ENCODE data around the gene DNAJC16.

DNAJC16 gene

GRCh38 chr1:15618655-15619525 is 92.2 kb downstream of the DNAJC16 start:
- FAIRE-seq (no peak), DNase-seq (ENCODE audit: insufficient read length) (no peak)
- no peak for TF ChIP-seq POLR2A (IDR thresholded peaks at IDR 0.05; ENCODE audit: low read depth, low read length)
- TF ChIP-seq TAF1 (IDR thresholded peaks at IDR 0.05; ENCODE audit: borderline replicate concordance, low read depth, low read length) = no peak
- TF ChIP-seq POLR2AphosphoS5 (IDR thresholded peaks at IDR 0.05; ENCODE audit: low read depth, low read length) = no peak

DNA sequence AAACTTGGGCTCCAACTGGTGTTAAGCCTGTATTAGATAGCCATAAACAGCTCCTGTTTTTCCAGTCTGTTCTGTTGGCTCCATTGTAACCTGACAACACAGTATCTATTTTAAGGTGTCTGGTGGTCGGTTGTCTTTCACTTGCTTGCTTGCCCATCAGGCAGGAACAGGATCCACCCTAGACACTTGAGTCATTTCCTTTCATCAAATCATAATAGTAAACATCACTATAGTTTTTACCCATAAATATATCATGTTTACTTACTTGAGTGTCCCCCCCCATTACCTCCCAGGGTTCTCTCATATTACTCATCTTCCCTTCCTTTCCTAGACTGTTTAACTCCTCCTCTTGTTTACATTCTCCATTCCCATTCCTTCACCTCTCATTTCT is 93.5 kb downstream of the DNAJC16 start:
- FAIRE-seq = no peak
- TF ChIP-seq POLR2A (IDR thresholded peaks at IDR 0.05; ENCODE audit: low read depth, low read length) = no peak
- TF ChIP-seq TAF1 (IDR thresholded peaks at IDR 0.05; ENCODE audit: borderline replicate concordance, low read depth, low read length) = no peak
- TF ChIP-seq POLR2AphosphoS5 (IDR thresholded peaks at IDR 0.05; ENCODE audit: low read depth, low read length) = no peak
- DNase-seq (ENCODE audit: insufficient read length) = no peak

DNA sequence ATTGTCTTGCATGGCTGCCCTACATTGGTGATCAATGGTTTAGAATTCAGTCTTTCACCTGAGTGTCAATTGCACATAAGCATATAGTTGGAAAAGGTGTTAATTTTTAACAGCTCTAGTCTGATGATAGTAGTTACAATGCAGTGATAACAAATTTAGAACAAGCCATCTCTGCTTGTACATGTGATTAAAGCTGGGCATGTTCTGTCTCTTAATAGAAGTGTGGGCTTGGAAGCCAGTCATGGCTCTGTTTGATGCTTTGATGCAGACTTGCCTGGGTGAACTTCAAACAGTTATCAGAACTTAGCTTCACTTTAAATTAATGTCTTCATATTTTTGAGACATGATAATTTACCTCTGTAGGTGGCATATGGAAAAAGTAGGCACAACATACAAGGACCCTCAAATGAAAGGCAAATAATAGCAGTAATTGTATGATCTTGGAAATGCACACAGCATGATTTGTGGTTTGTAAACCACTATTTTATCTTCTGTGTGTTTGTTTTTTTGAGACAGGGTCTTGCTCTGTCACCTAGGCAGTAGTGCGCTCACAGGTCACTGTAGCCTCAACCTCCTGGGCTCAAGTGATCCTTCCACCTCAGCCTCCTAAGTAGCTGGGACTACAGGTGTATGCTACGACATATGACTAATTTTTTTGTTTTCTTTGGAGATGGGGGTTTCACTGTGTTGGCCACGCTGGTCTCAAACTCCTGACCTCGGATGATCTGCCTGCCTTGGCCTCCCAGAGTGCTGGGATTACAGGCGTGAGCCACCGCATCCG is 94.4 kb downstream of the DNAJC16 start:
- TF ChIP-seq POLR2A (IDR thresholded peaks at IDR 0.05; ENCODE audit: low read depth, low read length) (no peak), POLR2AphosphoS5 (IDR thresholded peaks at IDR 0.05; ENCODE audit: low read depth, low read length) (no peak), TAF1 (IDR thresholded peaks at IDR 0.05; ENCODE audit: borderline replicate concordance, low read depth, low read length) (no peak)
- FAIRE-seq = no peak

DNA sequence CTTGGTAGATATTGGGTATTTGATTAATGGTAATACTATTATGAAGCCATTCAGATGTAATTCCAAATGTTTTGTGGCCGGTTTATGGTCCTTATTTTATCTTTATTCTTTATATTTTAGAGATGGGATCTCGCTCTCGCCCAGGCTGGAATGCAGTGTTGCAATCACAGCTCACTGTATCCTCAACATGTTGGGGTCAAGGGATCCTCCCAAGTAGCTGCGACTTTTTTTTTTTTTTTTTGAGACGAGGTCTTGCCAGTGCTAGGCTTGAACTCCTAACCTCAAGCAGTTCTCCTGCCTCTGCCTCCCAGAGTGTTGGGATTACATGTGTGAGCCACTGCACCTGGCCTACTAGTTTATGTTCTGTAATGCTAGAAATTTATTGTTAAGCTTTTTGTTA is 95.3 kb downstream of the DNAJC16 start:
- FAIRE-seq (no peak), DNase-seq (ENCODE audit: insufficient read length) (no peak)
- TF ChIP-seq POLR2AphosphoS5 (IDR thresholded peaks at IDR 0.05; ENCODE audit: low read depth, low read length) (no peak), TAF1 (IDR thresholded peaks at IDR 0.05; ENCODE audit: borderline replicate concordance, low read depth, low read length) (no peak), POLR2A (IDR thresholded peaks at IDR 0.05; ENCODE audit: low read depth, low read length) (no peak)

More for the DNA sequence above, 94.4 kb downstream of the DNAJC16 start:
- no peak for DNase-seq (ENCODE audit: insufficient read length)

GRCh38 chr1:15622712-15623373 is 96.2 kb downstream of the DNAJC16 start:
- FAIRE-seq (no peak), DNase-seq (ENCODE audit: insufficient read length) (no peak)
- TF ChIP-seq POLR2A (IDR thresholded peaks at IDR 0.05; ENCODE audit: low read depth, low read length) (no peak), TAF1 (IDR thresholded peaks at IDR 0.05; ENCODE audit: borderline replicate concordance, low read depth, low read length) (no peak), POLR2AphosphoS5 (IDR thresholded peaks at IDR 0.05; ENCODE audit: low read depth, low read length) (no peak)

DNA sequence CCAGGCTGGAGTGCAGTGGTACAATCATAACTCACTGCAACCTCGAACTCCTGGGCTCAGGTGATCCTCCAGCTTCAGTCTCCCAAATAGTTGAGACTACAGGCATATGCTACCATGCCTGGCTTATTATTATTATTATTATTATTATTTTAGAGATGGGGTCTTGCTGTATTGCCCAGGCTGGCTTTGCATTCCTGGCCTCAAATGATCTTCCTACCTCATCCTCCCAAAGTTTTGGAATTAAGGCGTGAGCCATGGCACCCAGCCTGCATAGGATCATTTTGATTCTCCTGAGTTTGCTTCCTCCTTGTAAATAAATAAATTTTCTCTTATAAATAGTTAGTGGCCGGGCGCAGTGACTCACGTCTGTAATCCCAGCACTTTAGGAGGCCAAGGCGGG is 96.8 kb downstream of the DNAJC16 start:
- DNase-seq (ENCODE audit: insufficient read length) (no peak), FAIRE-seq (no peak)
- TF ChIP-seq POLR2AphosphoS5 (IDR thresholded peaks at IDR 0.05; ENCODE audit: low read depth, low read length) = no peak
- no peak for TF ChIP-seq TAF1 (IDR thresholded peaks at IDR 0.05; ENCODE audit: borderline replicate concordance, low read depth, low read length)
- TF ChIP-seq POLR2A (IDR thresholded peaks at IDR 0.05; ENCODE audit: low read depth, low read length) = no peak

DNA sequence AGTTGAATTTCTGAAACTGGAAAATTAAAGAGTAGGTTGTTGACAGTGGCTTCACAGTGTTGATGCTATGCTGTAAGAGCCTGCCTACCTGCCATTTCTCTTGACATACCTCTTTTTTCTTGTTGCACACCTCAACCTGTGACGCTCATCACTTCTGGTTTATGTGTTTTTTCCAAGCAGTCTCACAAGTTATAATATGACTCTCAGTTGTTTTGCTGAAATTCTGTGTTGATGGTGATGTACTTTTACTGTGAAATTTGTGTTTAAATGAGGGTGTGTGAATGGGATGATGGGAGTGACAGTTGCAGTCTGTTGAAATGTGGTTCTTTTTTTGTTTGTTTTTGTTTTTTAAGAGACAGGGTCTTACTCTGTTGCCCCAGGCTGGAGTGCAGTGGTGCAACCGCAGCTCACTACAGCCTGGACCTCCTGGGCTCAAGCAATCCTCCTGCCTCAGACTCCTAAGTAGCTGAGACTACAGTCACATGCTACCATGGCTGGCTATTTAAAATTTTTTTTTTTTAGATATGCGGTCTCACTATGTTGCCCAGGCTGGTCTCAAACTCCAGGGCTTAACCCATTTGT is 97.6 kb downstream of the DNAJC16 start:
- no peak for TF ChIP-seq POLR2A (IDR thresholded peaks at IDR 0.05; ENCODE audit: low read depth, low read length)
- no peak for TF ChIP-seq POLR2AphosphoS5 (IDR thresholded peaks at IDR 0.05; ENCODE audit: low read depth, low read length)
- no peak for TF ChIP-seq TAF1 (IDR thresholded peaks at IDR 0.05; ENCODE audit: borderline replicate concordance, low read depth, low read length)
- no peak for DNase-seq (ENCODE audit: insufficient read length)
- FAIRE-seq = no peak

GRCh38 chr1:15625056-15625917 is 98.6 kb downstream of the DNAJC16 start:
- DNase-seq (ENCODE audit: insufficient read length) (no peak), FAIRE-seq (no peak)
- TF ChIP-seq TAF1 (IDR thresholded peaks at IDR 0.05; ENCODE audit: borderline replicate concordance, low read depth, low read length) (no peak), POLR2AphosphoS5 (IDR thresholded peaks at IDR 0.05; ENCODE audit: low read depth, low read length) (no peak), POLR2A (IDR thresholded peaks at IDR 0.05; ENCODE audit: low read depth, low read length) (no peak)

All from GM12892 (cell line).